CD4-positive, alpha-beta memory T cell (primary cell): ENCODE results near the gene QSOX2. TPM values are rescaled to one million over a fixed set of nuclear protein-coding genes. Genes with fewer than 3 reads are reported as not detected.
A peak's percentile ranks its signal among the peaks of the same experiment; 100 is the strongest.

ENCODE experiments used
- CTCF ChIA-PET: fragments of 350-600 bp; sonication (Branson Sonifier 250); formaldehyde crosslinking; loops from one replicate; lab custom pipeline; 2021; ENCODE audit warnings: inconsistent platforms; ENCODE audit not compliant: partially characterized antibody; lab: Charles Lee
- POLR2A ChIA-PET: fragments of 350-600 bp; sonication (Branson Sonifier 250); formaldehyde crosslinking; loops from one replicate; lab custom pipeline; 2021; ENCODE audit not compliant: partially characterized antibody; lab: Charles Lee
- DNase-seq, 5 donors: peaks; one replicate each; pipeline versions ENCODE4 v3.0.0 to v3.0.0-alpha.2; 2020 to 2022; ENCODE audit warnings: mixed read lengths in 1 of 5
- H3K27ac ChIP-seq: one replicate; pipeline ENCODE4 v1.7.0; 2013; ENCODE audit warnings: low read depth, low read length
- H3K27me3 ChIP-seq: 2 replicates; pipeline ENCODE4 v1.7.0; 2013; ENCODE audit warnings: mild to moderate bottlenecking, low read length, moderate library complexity; ENCODE audit not compliant: insufficient read depth
- H3K36me3 ChIP-seq: 2 replicates; pipeline ENCODE4 v1.7.0; 2013; ENCODE audit warnings: mild to moderate bottlenecking, low read length, moderate library complexity; ENCODE audit not compliant: insufficient read depth
- H3K4me1 ChIP-seq: 2 replicates; pipeline ENCODE4 v1.7.0; 2013; ENCODE audit warnings: mild to moderate bottlenecking, low read length, moderate library complexity; ENCODE audit not compliant: insufficient read depth
- H3K4me3 ChIP-seq, 2 donors: one replicate each; pipeline ENCODE4 v1.7.0; 2013; ENCODE audit warnings: low read length in 2 of 2, mild to moderate bottlenecking in 1 of 2
- H3K9me3 ChIP-seq, 2 donors: one replicate each; pipeline ENCODE4 v1.7.0; 2013; ENCODE audit warnings: low read length in 2 of 2, control low read depth in 1 of 2; ENCODE audit not compliant: control insufficient read depth in 1 of 2
- H3K27ac Mint-ChIP-seq, 7 donors: one replicate each; pipeline ENCODE4 v1.8.0; 2020 to 2021; ENCODE audit warnings: mixed read lengths in 7 of 7, mild to moderate bottlenecking in 6 of 7, inconsistent platforms in 3 of 7, moderate library complexity in 3 of 7
- H3K27me3 Mint-ChIP-seq, 2 donors: one replicate each; pipeline ENCODE4 v1.8.0; 2020 to 2021; ENCODE audit warnings: mixed read lengths in 2 of 2
- H3K36me3 Mint-ChIP-seq, 2 donors: one replicate each; pipeline ENCODE4 v1.8.0; 2020 to 2021; ENCODE audit warnings: mixed read lengths in 2 of 2, inconsistent platforms in 1 of 2, mild to moderate bottlenecking in 1 of 2
- H3K4me1 Mint-ChIP-seq, 4 donors: one replicate each; pipeline ENCODE4 v1.8.0; 2020 to 2021; ENCODE audit warnings: mixed read lengths in 4 of 4, mild to moderate bottlenecking in 1 of 4
- H3K4me3 Mint-ChIP-seq, 8 donors: one replicate each; pipeline ENCODE4 v1.8.0; 2020 to 2021; ENCODE audit warnings: mixed read lengths in 8 of 8, mild to moderate bottlenecking in 7 of 8, moderate library complexity in 6 of 8, inconsistent platforms in 3 of 8
- H3K9me3 Mint-ChIP-seq, 8 donors: one replicate each; pipeline ENCODE4 v1.8.0; 2020 to 2021; ENCODE audit warnings: mixed read lengths in 8 of 8, mild to moderate bottlenecking in 5 of 8, inconsistent platforms in 3 of 8, moderate library complexity in 1 of 8
- intact Hi-C: fragments of 100-400 bp; cut with micrococcal nuclease; formaldehyde crosslinking; loops from one replicate; pipeline ENCODE4 v1.15.1; 2023
- polyA plus RNA-seq, 2 donors: library from polyadenylated mRNA; unstranded; fragments of 300-500 nt; fragmentation: Illumina TruSeq; gene quantifications; one replicate each; pipeline ENCODE4 v1.2.3, GENCODE V29; 2021
- total RNA-seq, 2 experiments: library from RNA; stranded (reverse); gene quantifications; one replicate each; pipeline ENCODE4 v1.2.3, GENCODE V29; 2021

The QSOX2 gene
- total and polyA plus RNA-seq, 4 experiments from 2014 or later = 0.35 to 15.0 (median 7.9) TPM

DNA sequence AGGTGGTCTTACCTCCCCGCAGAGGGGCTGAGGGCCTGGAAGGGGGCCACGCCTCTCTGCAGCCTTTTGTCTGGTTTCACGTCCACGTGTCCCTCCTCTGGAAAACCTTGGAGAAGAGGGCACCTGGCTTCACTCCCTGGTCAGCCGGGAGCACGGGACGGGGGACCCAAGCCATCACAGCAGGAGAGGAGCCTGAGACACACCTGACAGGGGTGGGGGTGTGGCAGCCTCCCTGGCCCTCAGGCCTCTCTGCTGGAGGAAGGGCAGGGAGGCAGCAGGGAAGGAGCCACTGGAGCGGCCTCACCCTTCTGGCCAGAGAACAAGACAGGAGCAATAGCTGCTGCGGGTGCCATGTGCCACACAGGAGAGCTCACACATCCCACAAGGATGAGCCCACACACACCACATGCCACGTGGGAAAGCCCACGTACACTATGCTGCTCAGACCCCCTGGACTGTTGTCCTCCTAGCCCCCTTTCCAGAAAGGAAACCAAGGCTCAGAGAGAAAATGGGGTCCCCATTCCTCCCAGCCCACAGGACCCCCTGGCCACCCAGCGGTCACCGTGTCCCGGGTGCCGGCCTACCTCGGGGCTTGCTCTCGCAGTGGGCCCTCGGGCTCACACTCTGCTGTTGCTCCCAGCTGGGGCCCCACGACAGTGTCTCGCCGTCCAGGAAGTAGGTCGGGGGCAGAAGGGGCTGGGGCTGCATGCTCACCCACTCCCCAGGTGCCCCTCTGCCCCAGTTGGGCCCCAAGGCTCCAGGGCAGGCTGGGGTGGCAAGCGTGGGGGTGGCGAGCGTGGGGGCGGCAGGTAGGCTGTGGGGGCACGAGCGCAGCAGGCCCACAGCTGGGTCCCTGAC, 40.1 kb upstream of the QSOX2 start:
- no peaks in the 10 kb centered on the region for H3K9me3 Mint-ChIP-seq
- no peaks in the 10 kb centered on the region for H3K36me3 Mint-ChIP-seq
- CTCF ChIA-PET = no interaction called here
- H3K27me3 Mint-ChIP-seq = peaks cover 4 to 8% of the 10 kb centered on the region in 2 donors
- H3K4me1 Mint-ChIP-seq = peaks cover 0 to 4% (median 3%) of the 10 kb centered on the region in 4 donors
- no peaks in the 10 kb centered on the region for H3K27me3 ChIP-seq
- H3K4me3 Mint-ChIP-seq = no peak overlapping the region
- H3K4me3 ChIP-seq = no peak overlapping the region
- intact Hi-C loops = loop anchor here (10.0 kb wide), 1 partner anchor 681 kb away; no protein-coding TSS in a partner anchor
- no peaks in the 10 kb centered on the region for H3K9me3 ChIP-seq
- H3K4me1 ChIP-seq = peaks cover 6% of the 10 kb centered on the region
- H3K36me3 ChIP-seq = no peaks in the 10 kb centered on the region
- no peak overlapping the region for H3K27ac ChIP-seq
- DNase-seq = no peak
- POLR2A ChIA-PET = no interaction called here
- H3K27ac Mint-ChIP-seq = no peak overlapping the region

DNA sequence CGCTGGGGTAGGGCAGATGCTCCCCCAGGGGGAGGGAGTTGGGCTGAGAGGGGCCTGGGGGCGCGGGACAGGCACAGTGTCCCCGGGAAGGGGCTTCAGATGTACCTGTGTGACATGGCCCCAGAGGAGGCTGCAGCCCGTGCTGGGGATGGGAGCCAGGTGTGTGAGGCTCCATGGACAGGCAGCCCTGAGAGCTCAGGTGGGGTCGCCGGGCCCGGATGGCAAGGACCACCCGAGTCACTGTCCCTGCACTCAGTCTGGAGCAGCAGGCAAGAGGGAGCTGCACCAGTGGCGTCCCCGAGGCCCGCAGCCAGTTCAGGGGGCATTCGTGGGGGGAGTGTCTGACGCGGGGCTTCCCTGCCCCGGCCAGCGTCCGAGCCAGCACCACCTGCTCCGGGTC, 39.3 kb upstream of the QSOX2 start:
- Mint-ChIP-seq H3K4me1 (peaks cover 0 to 4% (median 3%) of the 10 kb centered on the region in 4 donors), H3K36me3 (no peaks in the 10 kb centered on the region), H3K27ac (no peak overlapping the region), H3K4me3 (no peak overlapping the region), H3K27me3 (peaks cover 4 to 8% of the 10 kb centered on the region in 2 donors), H3K9me3 (no peaks in the 10 kb centered on the region)
- no peak overlapping the region for H3K27ac ChIP-seq
- H3K36me3 ChIP-seq = no peaks in the 10 kb centered on the region
- no peak for DNase-seq
- H3K4me1 ChIP-seq = peaks cover 6% of the 10 kb centered on the region
- intact Hi-C loops = loop anchor here (10.0 kb wide), 1 partner anchor 680 kb away; no protein-coding TSS in a partner anchor
- no peaks in the 10 kb centered on the region for H3K9me3 ChIP-seq
- H3K4me3 ChIP-seq = no peak overlapping the region
- ChIA-PET POLR2A (no interaction called here), CTCF (interaction anchor here (0.7 kb wide), 1 partner anchor 70 kb away, joined by 3 read pairs; no protein-coding TSS in a partner anchor)
- H3K27me3 ChIP-seq = no peaks in the 10 kb centered on the region

- no peak overlapping the region for H3K4me3 Mint-ChIP-seq
- no peaks in the 10 kb centered on the region for H3K27me3 ChIP-seq
- intact Hi-C loops = loop anchor here (10.0 kb wide), 1 partner anchor 680 kb away; no protein-coding TSS in a partner anchor
- H3K4me1 Mint-ChIP-seq = peaks cover 0 to 4% (median 3%) of the 10 kb centered on the region in 4 donors
- CTCF ChIA-PET = interaction anchor here (0.6 to 1.6 kb wide), 9 partner anchors 11 to 194 kb away, joined by 3 to 4 read pairs (median 3); no protein-coding TSS in a partner anchor
- POLR2A ChIA-PET = no interaction called here
- H3K27me3 Mint-ChIP-seq = peaks cover 4 to 8% of the 10 kb centered on the region in 2 donors
- no peaks in the 10 kb centered on the region for H3K36me3 ChIP-seq
- H3K4me1 ChIP-seq = peaks cover 6% of the 10 kb centered on the region
- H3K27ac ChIP-seq = no peak overlapping the region
- no peaks in the 10 kb centered on the region for H3K9me3 Mint-ChIP-seq
- no peak overlapping the region for H3K4me3 ChIP-seq
- DNase-seq = no peak
- no peaks in the 10 kb centered on the region for H3K9me3 ChIP-seq
- H3K36me3 Mint-ChIP-seq = no peaks in the 10 kb centered on the region
- no peak overlapping the region for H3K27ac Mint-ChIP-seq
Measured at GRCh38 chr9:136284311-136284710, 38.7 kb upstream of the QSOX2 start.

DNA sequence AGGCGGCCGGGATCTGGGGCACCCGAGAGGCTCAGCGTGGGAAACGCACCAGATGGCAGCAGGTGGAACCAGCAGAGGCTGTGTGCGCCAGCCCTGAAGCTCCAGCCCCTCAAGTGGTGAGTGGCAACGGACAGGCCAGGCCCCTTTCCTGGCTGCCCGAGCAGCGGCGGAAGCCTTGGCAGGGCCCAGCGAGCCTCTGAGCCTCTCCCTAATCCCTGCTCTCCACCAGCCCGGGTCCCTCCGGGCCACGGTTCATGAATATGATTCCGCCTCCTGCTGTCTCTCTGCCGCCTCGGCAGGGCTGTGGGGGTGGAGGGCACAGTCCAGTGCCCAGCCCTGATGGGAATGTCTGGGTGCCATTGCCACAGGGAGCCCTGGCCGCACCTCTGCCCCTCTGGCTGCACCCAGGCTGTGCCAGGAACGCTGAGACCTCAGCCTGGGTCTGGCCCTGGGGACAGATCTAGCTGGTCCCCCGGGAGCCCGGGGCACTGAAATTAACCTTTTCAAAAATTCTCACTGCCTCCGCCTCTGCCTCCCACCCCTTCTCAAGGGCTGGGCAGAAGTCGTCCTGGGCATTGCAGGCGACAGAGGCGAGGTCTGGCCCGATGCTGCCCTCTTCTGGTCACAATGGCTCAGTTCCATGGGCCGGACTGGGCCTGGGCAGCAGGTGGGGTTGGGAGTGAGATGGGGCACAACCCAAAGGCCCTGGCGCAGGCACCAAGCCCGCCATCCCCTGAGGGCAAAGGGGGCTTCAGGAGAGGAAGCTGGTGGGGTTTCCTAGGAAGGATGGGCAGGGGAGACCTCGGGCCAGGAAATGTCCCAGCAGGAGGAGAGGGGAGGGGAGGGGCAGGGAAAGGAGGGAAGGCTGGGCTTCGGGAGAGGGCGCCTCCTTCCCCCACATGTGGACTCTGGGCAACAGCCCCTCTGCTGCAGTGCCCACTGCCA, 38.0 kb upstream of the QSOX2 start:
- ChIA-PET POLR2A (no interaction called here), CTCF (interaction anchor here (0.6 to 1.6 kb wide), 9 partner anchors 10 to 193 kb away, joined by 3 to 4 read pairs (median 3); no protein-coding TSS in a partner anchor)
- DNase-seq = peak; percentile 55 to 68 (median 60)
- no peaks in the 10 kb centered on the region for H3K9me3 Mint-ChIP-seq
- no peak overlapping the region for H3K4me3 ChIP-seq
- peaks cover 6% of the 10 kb centered on the region for H3K4me1 ChIP-seq
- H3K27ac Mint-ChIP-seq = no peak overlapping the region
- H3K9me3 ChIP-seq = no peaks in the 10 kb centered on the region
- no peak overlapping the region for H3K27ac ChIP-seq
- H3K27me3 Mint-ChIP-seq = peaks cover 4 to 10% of the 10 kb centered on the region in 2 donors
- peaks cover 0 to 4% (median 3%) of the 10 kb centered on the region in 4 donors for H3K4me1 Mint-ChIP-seq
- H3K4me3 Mint-ChIP-seq = peak overlapping the region in 1 of 8 donors; percentile 57
- no peaks in the 10 kb centered on the region for H3K36me3 Mint-ChIP-seq
- H3K36me3 ChIP-seq = no peaks in the 10 kb centered on the region
- no peaks in the 10 kb centered on the region for H3K27me3 ChIP-seq
- intact Hi-C loops = loop anchor here (2.0 to 10.0 kb wide), 2 partner anchors 151 to 679 kb away; no protein-coding TSS in a partner anchor

DNA sequence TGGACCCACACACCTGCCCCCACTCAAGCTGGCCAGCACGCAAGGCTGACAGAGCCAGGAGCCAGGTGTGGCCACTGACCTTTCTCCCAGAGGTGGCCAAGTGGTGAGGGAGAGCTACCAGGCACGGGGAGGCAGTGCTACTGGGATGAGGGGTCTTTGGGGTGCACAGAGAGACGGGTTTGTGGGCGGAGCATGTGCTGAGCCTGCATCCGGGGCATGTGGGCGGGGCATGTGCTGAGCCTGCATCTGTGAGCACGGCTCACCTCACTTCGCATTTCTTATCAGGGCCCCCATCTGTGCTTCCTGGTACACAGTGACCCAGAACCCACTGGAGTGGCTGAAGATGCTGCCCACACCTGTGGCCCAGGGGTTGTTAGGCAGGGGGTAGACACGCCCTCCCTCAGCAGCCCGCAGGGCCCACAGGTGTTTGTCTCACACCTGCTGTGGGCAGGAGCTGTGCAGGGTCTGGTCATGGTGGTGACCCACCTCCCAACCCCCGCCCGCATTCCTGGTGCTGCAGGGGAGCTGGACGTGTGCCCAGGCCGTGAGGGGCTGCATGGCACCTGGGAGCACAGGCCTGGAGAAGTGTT, 36.8 kb upstream of the QSOX2 start:
- Histone ChIP-seq H3K36me3 (no peaks in the 10 kb centered on the region), H3K27me3 (no peaks in the 10 kb centered on the region), H3K4me3 (no peak overlapping the region), H3K4me1 (peaks cover 6% of the 10 kb centered on the region), H3K27ac (no peak overlapping the region), H3K9me3 (no peaks in the 10 kb centered on the region)
- H3K27ac Mint-ChIP-seq = peak overlapping the region in 1 of 7 donors; percentile 24
- H3K27me3 Mint-ChIP-seq = peaks cover 3 to 8% of the 10 kb centered on the region in 2 donors
- H3K4me3 Mint-ChIP-seq = peak overlapping the region in 1 of 8 donors; percentile 43
- no peaks in the 10 kb centered on the region for H3K9me3 Mint-ChIP-seq
- DNase-seq = no peak
- peaks cover 0 to 4% (median 3%) of the 10 kb centered on the region in 4 donors for H3K4me1 Mint-ChIP-seq
- CTCF ChIA-PET = interaction anchor here (1.1 kb wide), 1 partner anchor 15 kb away, joined by 3 read pairs; no protein-coding TSS in a partner anchor
- H3K36me3 Mint-ChIP-seq = no peaks in the 10 kb centered on the region
- intact Hi-C loops = loop anchor here (2.0 to 10.0 kb wide), 2 partner anchors 150 to 678 kb away; no protein-coding TSS in a partner anchor
- POLR2A ChIA-PET = no interaction called here

GRCh38 chr9:136281421-136282271, 36.0 kb upstream of the QSOX2 start:
- H3K4me1 ChIP-seq = peaks cover 6% of the 10 kb centered on the region
- no peak overlapping the region for H3K27ac ChIP-seq
- H3K9me3 Mint-ChIP-seq = no peaks in the 10 kb centered on the region
- peak overlapping the region in 1 of 8 donors; percentile 43 for H3K4me3 Mint-ChIP-seq
- intact Hi-C loops = loop anchor here (2.0 to 10.0 kb wide), 2 partner anchors 149 to 677 kb away; no protein-coding TSS in a partner anchor
- H3K36me3 Mint-ChIP-seq = no peaks in the 10 kb centered on the region
- no peaks in the 10 kb centered on the region for H3K36me3 ChIP-seq
- no peak for DNase-seq
- no peaks in the 10 kb centered on the region for H3K27me3 ChIP-seq
- ChIA-PET CTCF (interaction anchor here (0.6 kb wide), 1 partner anchor 160 kb away, joined by 3 read pairs; no protein-coding TSS in a partner anchor), POLR2A (no interaction called here)
- peak overlapping the region in 1 of 7 donors; percentile 24 for H3K27ac Mint-ChIP-seq
- H3K4me3 ChIP-seq = no peak overlapping the region
- H3K4me1 Mint-ChIP-seq = peaks cover 0 to 4% (median 3%) of the 10 kb centered on the region in 4 donors
- peaks cover 1 to 5% of the 10 kb centered on the region in 2 donors for H3K27me3 Mint-ChIP-seq
- no peaks in the 10 kb centered on the region for H3K9me3 ChIP-seq
